ENCODE data around the gene ZSWIM6.

DNA sequence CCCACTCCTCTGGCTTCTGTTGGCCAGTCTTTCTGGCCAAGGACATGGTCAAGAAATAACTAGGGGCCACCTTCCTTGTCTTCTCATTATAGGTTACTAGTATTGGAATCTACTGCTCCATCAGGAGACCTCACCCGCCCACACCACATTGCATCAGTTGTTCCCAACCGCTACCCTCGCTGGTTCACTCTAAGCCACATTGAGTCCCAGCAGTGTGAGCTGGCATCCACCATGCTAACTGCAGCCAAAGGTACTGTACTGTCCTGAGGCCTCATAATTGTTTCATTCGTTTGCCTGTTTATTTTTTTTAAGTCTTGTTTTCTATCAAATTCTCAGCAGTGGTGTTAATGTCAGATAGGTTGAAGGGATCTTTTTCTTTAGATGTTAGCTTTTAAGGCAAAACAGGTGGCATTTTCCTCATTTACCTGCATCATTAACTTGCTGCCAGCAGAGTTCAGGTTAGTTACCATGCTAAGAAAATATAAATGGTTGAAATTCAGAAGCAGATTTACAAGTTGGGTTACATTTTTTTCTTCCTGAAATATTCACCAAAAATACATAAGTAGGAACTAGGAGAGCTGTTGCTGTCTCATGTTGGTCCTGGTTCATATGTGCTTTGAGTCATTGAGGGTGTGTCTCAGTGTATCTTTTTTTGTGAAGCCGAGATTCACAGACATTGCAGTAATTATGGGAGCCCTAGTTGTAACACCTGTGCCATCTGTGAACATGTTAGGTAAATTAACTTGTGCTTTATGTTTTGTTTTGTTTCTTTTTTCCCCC is 206.9 kb downstream of the ZSWIM6 start:
- TF ChIP-seq, protein P1, sequence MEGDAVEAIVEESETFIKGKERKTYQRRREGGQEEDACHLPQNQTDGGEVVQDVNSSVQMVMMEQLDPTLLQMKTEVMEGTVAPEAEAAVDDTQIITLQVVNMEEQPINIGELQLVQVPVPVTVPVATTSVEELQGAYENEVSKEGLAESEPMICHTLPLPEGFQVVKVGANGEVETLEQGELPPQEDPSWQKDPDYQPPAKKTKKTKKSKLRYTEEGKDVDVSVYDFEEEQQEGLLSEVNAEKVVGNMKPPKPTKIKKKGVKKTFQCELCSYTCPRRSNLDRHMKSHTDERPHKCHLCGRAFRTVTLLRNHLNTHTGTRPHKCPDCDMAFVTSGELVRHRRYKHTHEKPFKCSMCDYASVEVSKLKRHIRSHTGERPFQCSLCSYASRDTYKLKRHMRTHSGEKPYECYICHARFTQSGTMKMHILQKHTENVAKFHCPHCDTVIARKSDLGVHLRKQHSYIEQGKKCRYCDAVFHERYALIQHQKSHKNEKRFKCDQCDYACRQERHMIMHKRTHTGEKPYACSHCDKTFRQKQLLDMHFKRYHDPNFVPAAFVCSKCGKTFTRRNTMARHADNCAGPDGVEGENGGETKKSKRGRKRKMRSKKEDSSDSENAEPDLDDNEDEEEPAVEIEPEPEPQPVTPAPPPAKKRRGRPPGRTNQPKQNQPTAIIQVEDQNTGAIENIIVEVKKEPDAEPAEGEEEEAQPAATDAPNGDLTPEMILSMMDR (IDR thresholded peaks at IDR 0.05), result no peak
- TF ChIP-seq BHLHE40 (IDR thresholded peaks at IDR 0.05; ENCODE audit: low read depth, low read length) (no peak), SMC3 (IDR thresholded peaks at IDR 0.05) (no peak), ESRRA (IDR thresholded peaks at IDR 0.05; ENCODE audit: borderline replicate concordance, low read length) (no peak), MAZ (IDR thresholded peaks at IDR 0.05; ENCODE audit: borderline replicate concordance, low read depth, low read length) (no peak), ZFP36 (IDR thresholded peaks at IDR 0.05; ENCODE audit: borderline replicate concordance, partially characterized antibody) (no peak), MYC (IDR thresholded peaks at IDR 0.05; ENCODE audit: borderline replicate concordance, low read length) (no peak), RAD21 (conservative IDR thresholded peaks at IDR 0.05 in 1 of 2, IDR thresholded peaks at IDR 0.05 in 1 of 2) (no peak), CEBPB (IDR thresholded peaks at IDR 0.05) (no peak), TP53 (CRISPR knock-in tag; IDR thresholded peaks at IDR 0.05) (no peak)
- TF ChIP-seq, protein P2, sequence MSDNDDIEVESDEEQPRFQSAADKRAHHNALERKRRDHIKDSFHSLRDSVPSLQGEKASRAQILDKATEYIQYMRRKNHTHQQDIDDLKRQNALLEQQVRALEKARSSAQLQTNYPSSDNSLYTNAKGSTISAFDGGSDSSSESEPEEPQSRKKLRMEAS (IDR thresholded peaks at IDR 0.05), result no peak
- TF ChIP-seq, protein P3, sequence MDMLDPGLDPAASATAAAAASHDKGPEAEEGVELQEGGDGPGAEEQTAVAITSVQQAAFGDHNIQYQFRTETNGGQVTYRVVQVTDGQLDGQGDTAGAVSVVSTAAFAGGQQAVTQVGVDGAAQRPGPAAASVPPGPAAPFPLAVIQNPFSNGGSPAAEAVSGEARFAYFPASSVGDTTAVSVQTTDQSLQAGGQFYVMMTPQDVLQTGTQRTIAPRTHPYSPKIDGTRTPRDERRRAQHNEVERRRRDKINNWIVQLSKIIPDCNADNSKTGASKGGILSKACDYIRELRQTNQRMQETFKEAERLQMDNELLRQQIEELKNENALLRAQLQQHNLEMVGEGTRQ (IDR thresholded peaks at IDR 0.05), result no peak
